WTC11 (cell line): ENCODE data around the gene TUBB2A. TPM values are rescaled to one million over a fixed set of nuclear protein-coding genes. Genes with fewer than 3 reads are reported as not detected.

Experiments
- ERG ChIP-seq: fragments of 250-450 bp; sonication (Bioruptor Pico); IDR thresholded peaks from 2 replicates; pipeline ENCODE4 v1.8.0; 2021; ENCODE audit warnings: mild to moderate bottlenecking
- ESRRA ChIP-seq: sonication (generic); formaldehyde crosslinking; IDR thresholded peaks from 2 replicates; pipeline ENCODE4 v1.8.1; 2022; ENCODE audit warnings: mild to moderate bottlenecking, missing genetic modification reagents, borderline replicate concordance
- FOXP1 ChIP-seq: sonication (generic); formaldehyde crosslinking; IDR thresholded peaks from 2 replicates; pipeline ENCODE4 v1.8.0; 2022; ENCODE audit warnings: missing genetic modification reagents, mild to moderate bottlenecking, moderate library complexity, borderline replicate concordance
- HMGA2 ChIP-seq: fragments of 250-450 bp; sonication (Bioruptor Pico); IDR thresholded peaks from 2 replicates; pipeline ENCODE4 v1.4.0; 2021; ENCODE audit warnings: mild to moderate bottlenecking, moderate library complexity
- IRF1 ChIP-seq: sonication (generic); formaldehyde crosslinking; IDR thresholded peaks from 2 replicates; pipeline ENCODE4 v1.8.0; 2023; ENCODE audit warnings: missing genetic modification reagents
- JAZF1 ChIP-seq: fragments of 250-450 bp; sonication (Bioruptor Pico); IDR thresholded peaks from 2 replicates; pipeline ENCODE4 v1.9.0; 2021; ENCODE audit warnings: moderate library complexity, mild to moderate bottlenecking, inconsistent platforms
- MLX ChIP-seq: sonication (generic); formaldehyde crosslinking; IDR thresholded peaks from 2 replicates; pipeline ENCODE4 v1.8.1; 2023; ENCODE audit warnings: mild to moderate bottlenecking, missing genetic modification reagents, moderate library complexity
- MXD4 ChIP-seq: fragments of 250-450 bp; sonication (Bioruptor Pico); IDR thresholded peaks from 2 replicates; pipeline ENCODE4 v1.8.0; 2021; ENCODE audit warnings: mild to moderate bottlenecking, moderate library complexity, borderline replicate concordance
- NFATC4 ChIP-seq: fragments of 250-450 bp; sonication (Bioruptor Pico); IDR thresholded peaks from 2 replicates; pipeline ENCODE4 v1.9.0; 2021; ENCODE audit warnings: mild to moderate bottlenecking
- NFE2L1 ChIP-seq: sonication (generic); formaldehyde crosslinking; IDR thresholded peaks from 2 replicates; pipeline ENCODE4 v1.8.1; 2023; ENCODE audit warnings: missing genetic modification reagents
- RELA ChIP-seq: sonication (generic); formaldehyde crosslinking; IDR thresholded peaks from 2 replicates; pipeline ENCODE4 v1.8.1; 2022; ENCODE audit warnings: missing genetic modification reagents, mild to moderate bottlenecking, borderline replicate concordance
- RORB ChIP-seq: fragments of 250-450 bp; sonication (Bioruptor Pico); IDR thresholded peaks from 2 replicates; pipeline ENCODE4 v1.9.0; 2021; ENCODE audit warnings: mild to moderate bottlenecking
- SMAD3 ChIP-seq: sonication (generic); formaldehyde crosslinking; IDR thresholded peaks from 2 replicates; pipeline ENCODE4 v1.8.0; 2022; ENCODE audit warnings: missing genetic modification reagents, mild to moderate bottlenecking, borderline replicate concordance
- SMAD4 ChIP-seq: sonication (generic); formaldehyde crosslinking; IDR thresholded peaks from 2 replicates; pipeline ENCODE4 v1.8.0; 2022; ENCODE audit warnings: mild to moderate bottlenecking, missing genetic modification reagents
- ZNF219 ChIP-seq: sonication (generic); formaldehyde crosslinking; IDR thresholded peaks from 2 replicates; pipeline ENCODE4 v1.8.0; 2023; ENCODE audit warnings: missing genetic modification reagents, mild to moderate bottlenecking, borderline replicate concordance
- ZNF232 ChIP-seq: sonication (generic); formaldehyde crosslinking; IDR thresholded peaks from 2 replicates; pipeline ENCODE4 v1.8.0; 2022; ENCODE audit warnings: mild to moderate bottlenecking, missing genetic modification reagents
- ZNF512 ChIP-seq: sonication (generic); formaldehyde crosslinking; IDR thresholded peaks from 2 replicates; pipeline ENCODE4 v1.8.1; 2022; ENCODE audit warnings: missing genetic modification reagents, borderline replicate concordance
- ZSCAN18 ChIP-seq: fragments of 250-450 bp; sonication (Bioruptor Pico); IDR thresholded peaks from 2 replicates; pipeline ENCODE4 v2.1.2; 2022; ENCODE audit warnings: mild to moderate bottlenecking, moderate library complexity
- total RNA-seq: library from RNA; stranded (reverse); gene quantifications from 3 replicates; pipeline ENCODE4 v1.2.3, GENCODE V29; 2021
- TF ChIP-seq, protein P1 (sequence below): sonication (generic); formaldehyde crosslinking; conservative IDR thresholded peaks from 2 replicates; pipeline ENCODE4 v1.8.1; 2023; ENCODE audit warnings: mild to moderate bottlenecking, low read depth, missing genetic modification reagents, moderate library complexity
- TF ChIP-seq, protein P2 (sequence below): sonication (generic); formaldehyde crosslinking; IDR thresholded peaks from 2 replicates; pipeline ENCODE4 v1.8.0; 2023; ENCODE audit warnings: missing genetic modification reagents, mild to moderate bottlenecking, borderline replicate concordance
- TF ChIP-seq, protein P3 (sequence below): sonication (generic); formaldehyde crosslinking; IDR thresholded peaks from 2 replicates; pipeline ENCODE4 v1.8.0; 2023; ENCODE audit warnings: mild to moderate bottlenecking, missing genetic modification reagents

Gene TUBB2A
- total RNA-seq, 1 experiment from 2014 or later: 357 TPM

DNA sequence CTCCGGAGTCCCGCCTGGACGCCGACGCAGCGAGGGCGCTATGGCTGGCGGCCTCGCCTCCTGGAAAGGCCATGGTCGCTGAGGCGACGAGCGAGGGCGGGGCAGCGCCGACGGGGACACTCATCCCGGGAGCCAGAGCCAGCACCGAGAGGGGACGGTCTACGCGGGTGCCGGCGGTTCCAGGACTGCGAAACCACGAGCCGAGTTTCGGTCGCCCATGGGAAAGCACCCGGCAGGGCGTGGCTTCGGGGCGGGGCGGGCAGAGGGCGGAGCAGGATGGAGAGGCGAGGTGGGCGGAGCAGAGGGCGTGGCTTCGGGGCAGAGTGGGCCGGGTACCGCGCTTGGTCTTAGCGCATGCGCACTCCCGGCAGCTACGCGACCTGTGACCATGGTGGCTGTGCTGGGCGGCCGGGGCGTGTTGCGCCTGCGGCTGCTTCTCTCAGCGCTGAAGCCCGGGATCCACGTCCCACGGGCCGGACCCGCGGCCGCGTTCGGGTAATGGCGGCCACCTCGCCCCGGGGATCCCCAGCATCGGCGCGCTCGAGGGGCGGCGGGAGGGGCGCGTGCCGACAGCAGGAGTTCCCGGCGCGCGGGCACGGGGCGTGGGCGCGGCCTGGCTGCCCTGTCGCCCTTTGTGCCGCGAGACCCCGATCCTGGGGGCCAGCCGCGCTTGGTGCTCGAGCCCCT is 38.8 kb downstream of the TUBB2A start, which contains the start of gene BPHL (continued):
- TF ChIP-seq, protein P1, sequence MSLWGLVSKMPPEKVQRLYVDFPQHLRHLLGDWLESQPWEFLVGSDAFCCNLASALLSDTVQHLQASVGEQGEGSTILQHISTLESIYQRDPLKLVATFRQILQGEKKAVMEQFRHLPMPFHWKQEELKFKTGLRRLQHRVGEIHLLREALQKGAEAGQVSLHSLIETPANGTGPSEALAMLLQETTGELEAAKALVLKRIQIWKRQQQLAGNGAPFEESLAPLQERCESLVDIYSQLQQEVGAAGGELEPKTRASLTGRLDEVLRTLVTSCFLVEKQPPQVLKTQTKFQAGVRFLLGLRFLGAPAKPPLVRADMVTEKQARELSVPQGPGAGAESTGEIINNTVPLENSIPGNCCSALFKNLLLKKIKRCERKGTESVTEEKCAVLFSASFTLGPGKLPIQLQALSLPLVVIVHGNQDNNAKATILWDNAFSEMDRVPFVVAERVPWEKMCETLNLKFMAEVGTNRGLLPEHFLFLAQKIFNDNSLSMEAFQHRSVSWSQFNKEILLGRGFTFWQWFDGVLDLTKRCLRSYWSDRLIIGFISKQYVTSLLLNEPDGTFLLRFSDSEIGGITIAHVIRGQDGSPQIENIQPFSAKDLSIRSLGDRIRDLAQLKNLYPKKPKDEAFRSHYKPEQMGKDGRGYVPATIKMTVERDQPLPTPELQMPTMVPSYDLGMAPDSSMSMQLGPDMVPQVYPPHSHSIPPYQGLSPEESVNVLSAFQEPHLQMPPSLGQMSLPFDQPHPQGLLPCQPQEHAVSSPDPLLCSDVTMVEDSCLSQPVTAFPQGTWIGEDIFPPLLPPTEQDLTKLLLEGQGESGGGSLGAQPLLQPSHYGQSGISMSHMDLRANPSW (CRISPR knock-in tag): no peak
- no peak for TF ChIP-seq IRF1 (CRISPR knock-in tag)
- TF ChIP-seq ZNF232 (CRISPR knock-in tag): peak; percentile 17; the same call in 1 of the 2 replicates
- TF ChIP-seq FOXP1 (CRISPR knock-in tag): peak; percentile 64
- TF ChIP-seq, protein P2, sequence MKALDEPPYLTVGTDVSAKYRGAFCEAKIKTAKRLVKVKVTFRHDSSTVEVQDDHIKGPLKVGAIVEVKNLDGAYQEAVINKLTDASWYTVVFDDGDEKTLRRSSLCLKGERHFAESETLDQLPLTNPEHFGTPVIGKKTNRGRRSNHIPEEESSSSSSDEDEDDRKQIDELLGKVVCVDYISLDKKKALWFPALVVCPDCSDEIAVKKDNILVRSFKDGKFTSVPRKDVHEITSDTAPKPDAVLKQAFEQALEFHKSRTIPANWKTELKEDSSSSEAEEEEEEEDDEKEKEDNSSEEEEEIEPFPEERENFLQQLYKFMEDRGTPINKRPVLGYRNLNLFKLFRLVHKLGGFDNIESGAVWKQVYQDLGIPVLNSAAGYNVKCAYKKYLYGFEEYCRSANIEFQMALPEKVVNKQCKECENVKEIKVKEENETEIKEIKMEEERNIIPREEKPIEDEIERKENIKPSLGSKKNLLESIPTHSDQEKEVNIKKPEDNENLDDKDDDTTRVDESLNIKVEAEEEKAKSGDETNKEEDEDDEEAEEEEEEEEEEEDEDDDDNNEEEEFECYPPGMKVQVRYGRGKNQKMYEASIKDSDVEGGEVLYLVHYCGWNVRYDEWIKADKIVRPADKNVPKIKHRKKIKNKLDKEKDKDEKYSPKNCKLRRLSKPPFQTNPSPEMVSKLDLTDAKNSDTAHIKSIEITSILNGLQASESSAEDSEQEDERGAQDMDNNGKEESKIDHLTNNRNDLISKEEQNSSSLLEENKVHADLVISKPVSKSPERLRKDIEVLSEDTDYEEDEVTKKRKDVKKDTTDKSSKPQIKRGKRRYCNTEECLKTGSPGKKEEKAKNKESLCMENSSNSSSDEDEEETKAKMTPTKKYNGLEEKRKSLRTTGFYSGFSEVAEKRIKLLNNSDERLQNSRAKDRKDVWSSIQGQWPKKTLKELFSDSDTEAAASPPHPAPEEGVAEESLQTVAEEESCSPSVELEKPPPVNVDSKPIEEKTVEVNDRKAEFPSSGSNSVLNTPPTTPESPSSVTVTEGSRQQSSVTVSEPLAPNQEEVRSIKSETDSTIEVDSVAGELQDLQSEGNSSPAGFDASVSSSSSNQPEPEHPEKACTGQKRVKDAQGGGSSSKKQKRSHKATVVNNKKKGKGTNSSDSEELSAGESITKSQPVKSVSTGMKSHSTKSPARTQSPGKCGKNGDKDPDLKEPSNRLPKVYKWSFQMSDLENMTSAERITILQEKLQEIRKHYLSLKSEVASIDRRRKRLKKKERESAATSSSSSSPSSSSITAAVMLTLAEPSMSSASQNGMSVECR: 0 out of 2 replicates have a peak, but pooled peaks have one; percentile 54
- peak; percentile 76; the same call in 1 of the 2 replicates for TF ChIP-seq RELA (CRISPR knock-in tag)
- no peak for TF ChIP-seq MXD4 (CRISPR knock-in tag)
- 0 out of 2 replicates have a peak, but pooled peaks have one; percentile 42 for TF ChIP-seq ERG
- TF ChIP-seq, protein P3, sequence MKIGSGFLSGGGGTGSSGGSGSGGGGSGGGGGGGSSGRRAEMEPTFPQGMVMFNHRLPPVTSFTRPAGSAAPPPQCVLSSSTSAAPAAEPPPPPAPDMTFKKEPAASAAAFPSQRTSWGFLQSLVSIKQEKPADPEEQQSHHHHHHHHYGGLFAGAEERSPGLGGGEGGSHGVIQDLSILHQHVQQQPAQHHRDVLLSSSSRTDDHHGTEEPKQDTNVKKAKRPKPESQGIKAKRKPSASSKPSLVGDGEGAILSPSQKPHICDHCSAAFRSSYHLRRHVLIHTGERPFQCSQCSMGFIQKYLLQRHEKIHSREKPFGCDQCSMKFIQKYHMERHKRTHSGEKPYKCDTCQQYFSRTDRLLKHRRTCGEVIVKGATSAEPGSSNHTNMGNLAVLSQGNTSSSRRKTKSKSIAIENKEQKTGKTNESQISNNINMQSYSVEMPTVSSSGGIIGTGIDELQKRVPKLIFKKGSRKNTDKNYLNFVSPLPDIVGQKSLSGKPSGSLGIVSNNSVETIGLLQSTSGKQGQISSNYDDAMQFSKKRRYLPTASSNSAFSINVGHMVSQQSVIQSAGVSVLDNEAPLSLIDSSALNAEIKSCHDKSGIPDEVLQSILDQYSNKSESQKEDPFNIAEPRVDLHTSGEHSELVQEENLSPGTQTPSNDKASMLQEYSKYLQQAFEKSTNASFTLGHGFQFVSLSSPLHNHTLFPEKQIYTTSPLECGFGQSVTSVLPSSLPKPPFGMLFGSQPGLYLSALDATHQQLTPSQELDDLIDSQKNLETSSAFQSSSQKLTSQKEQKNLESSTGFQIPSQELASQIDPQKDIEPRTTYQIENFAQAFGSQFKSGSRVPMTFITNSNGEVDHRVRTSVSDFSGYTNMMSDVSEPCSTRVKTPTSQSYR (CRISPR knock-in tag): no peak
- 0 out of 2 replicates have a peak, but pooled peaks have one; percentile 18 for TF ChIP-seq ESRRA (CRISPR knock-in tag)
- no peak for TF ChIP-seq HMGA2
- peak; percentile 73; the same call in 1 of the 2 replicates for TF ChIP-seq ZNF219 (CRISPR knock-in tag)
- no peak for TF ChIP-seq SMAD3 (CRISPR knock-in tag)
- TF ChIP-seq MLX (CRISPR knock-in tag): 0 out of 2 replicates have a peak, but pooled peaks have one; percentile 80
- no peak for TF ChIP-seq NFATC4 (CRISPR knock-in tag)
- no peak for TF ChIP-seq RORB (CRISPR knock-in tag)
- TF ChIP-seq ZSCAN18 (CRISPR knock-in tag): no peak
- TF ChIP-seq SMAD4 (CRISPR knock-in tag): no peak
- TF ChIP-seq NFE2L1 (CRISPR knock-in tag): no peak; the same call in 1 of the 2 replicates
- TF ChIP-seq ZNF512: no peak
- no peak for TF ChIP-seq JAZF1 (CRISPR knock-in tag)
